B cell (primary cell): Measurements from ENCODE around the gene MSTN. TPM values are rescaled to one million over a fixed set of nuclear protein-coding genes. Genes with fewer than 3 reads are reported as not detected.

Experiments used
- ATAC-seq: fragments of 200-7000 bp; cut with Tn5 transposase; one replicate; pipeline ENCODE4 v1.10.0; 2021; ENCODE audit warnings: low read depth, mild to moderate bottlenecking, moderate number of reproducible peaks, moderate library complexity
- CTCF ChIA-PET: fragments of 350-600 bp; sonication (Branson Sonifier 250); formaldehyde crosslinking; loops from one replicate; lab custom pipeline; 2021; ENCODE audit warnings: antibody characterized with exemption, inconsistent platforms; lab: Charles Lee
- POLR2A ChIA-PET: fragments of 350-600 bp; sonication (Branson Sonifier 250); formaldehyde crosslinking; loops from one replicate; lab custom pipeline; 2021; ENCODE audit warnings: antibody characterized with exemption; lab: Charles Lee
- DNase-seq: peaks from one replicate; pipeline ENCODE4 v3.0.0; 2013
- H2AFZ ChIP-seq: 2 replicates; pipeline ENCODE4 v1.6.1; 2012; ENCODE audit warnings: mild to moderate bottlenecking, low read depth, low read length; ENCODE audit not compliant: insufficient read depth, poor library complexity, severe bottlenecking
- H3K27ac ChIP-seq, 2 donors: 1 replicate in 1 of 2; 2 replicates in 1 of 2; pipeline ENCODE4 v1.5.1; 2012 to 2013; ENCODE audit warnings: low read length in 2 of 2, mild to moderate bottlenecking in 2 of 2, moderate library complexity in 1 of 2
- H3K27me3 ChIP-seq, 4 experiments: fragments of 200-600 bp in 1 of 4; sonication (generic) in 1 of 4; replicated peaks in 1 of 4; 1 replicate in 2 of 4; 2 replicates in 2 of 4; pipeline versions ENCODE4 v1.6.1 to v1.7.0; 2013 to 2016; ENCODE audit warnings: low read length in 3 of 4, mild to moderate bottlenecking in 2 of 4, mixed read lengths in 1 of 4, moderate library complexity in 1 of 4; ENCODE audit not compliant: insufficient read depth in 4 of 4, control insufficient read depth in 3 of 4; ENCODE audit errors: control extremely low read depth in 1 of 4
- H3K36me3 ChIP-seq, 2 experiments: replicated peaks in 1 of 2; 1 replicate in 1 of 2; 2 replicates in 1 of 2; pipeline versions ENCODE4 v1.6.1 to v1.7.1; 2013; ENCODE audit warnings: low read length in 1 of 2; ENCODE audit not compliant: insufficient read depth in 2 of 2, control insufficient read depth in 1 of 2; ENCODE audit errors: control extremely low read depth in 1 of 2, extremely low read depth in 1 of 2
- H3K4me1 ChIP-seq, 2 donors: fragments of 200-600 bp in 1 of 2; sonication (generic) in 1 of 2; 1 replicate in 1 of 2; 2 replicates in 1 of 2; pipeline versions ENCODE4 v1.5.1 to v1.6.1; 2013 to 2017; ENCODE audit warnings: low read length in 2 of 2; ENCODE audit not compliant: control insufficient read depth in 2 of 2, insufficient read depth in 2 of 2
- H3K4me2 ChIP-seq: replicated peaks from 2 replicates; pipeline ENCODE3; 2012; ENCODE audit warnings: mild to moderate bottlenecking, low read depth, low read length; ENCODE audit not compliant: poor library complexity, severe bottlenecking
- H3K4me3 ChIP-seq, 5 experiments: fragments of 200-600 bp in 1 of 5; sonication (generic) in 1 of 5; 1 replicate in 3 of 5; 2 replicates in 2 of 5; pipeline versions ENCODE4 v1.5.1 to v1.7.0; 2011 to 2016; ENCODE audit warnings: low read length in 4 of 5, mild to moderate bottlenecking in 4 of 5, low read depth in 2 of 5, control low read depth in 1 of 5, moderate library complexity in 1 of 5; ENCODE audit not compliant: insufficient read depth in 1 of 5; ENCODE audit errors: control extremely low read depth in 1 of 5, extremely low read depth in 1 of 5
- H3K79me2 ChIP-seq: fragments of 200-600 bp; sonication (generic); one replicate; pipeline ENCODE4 v1.6.0; 2016; ENCODE audit warnings: low read length; ENCODE audit not compliant: control insufficient read depth, insufficient read depth
- H3K9ac ChIP-seq: fragments of 200-600 bp; sonication (generic); 2 replicates; pipeline ENCODE4 v1.6.1; 2017; ENCODE audit warnings: mild to moderate bottlenecking, low read length, moderate library complexity
- H3K9me3 ChIP-seq, 3 donors: one replicate each; pipeline versions ENCODE4 v1.6.1 to v1.7.1; 2013; ENCODE audit warnings: low read length in 2 of 3; ENCODE audit not compliant: control insufficient read depth in 2 of 3, insufficient read depth in 1 of 3; ENCODE audit errors: control extremely low read depth in 1 of 3
- H4K20me1 ChIP-seq: 2 replicates; pipeline ENCODE4 v1.6.0; 2012; ENCODE audit warnings: mild to moderate bottlenecking, low read length; ENCODE audit not compliant: insufficient read depth, control insufficient read depth, poor library complexity, severe bottlenecking
- H3K27ac Mint-ChIP-seq: one replicate; pipeline ENCODE4 v1.8.0; 2021; ENCODE audit warnings: mixed read lengths
- H3K27me3 Mint-ChIP-seq: one replicate; pipeline ENCODE4 v1.8.0; 2021; ENCODE audit warnings: mixed read lengths
- H3K4me1 Mint-ChIP-seq: one replicate; pipeline ENCODE4 v1.8.0; 2021; ENCODE audit warnings: mixed read lengths
- H3K4me3 Mint-ChIP-seq: one replicate; pipeline ENCODE4 v1.8.0; 2021; ENCODE audit warnings: mixed read lengths
- H3K9me3 Mint-ChIP-seq: one replicate; pipeline ENCODE4 v1.8.0; 2022; ENCODE audit warnings: mixed read lengths; ENCODE audit not compliant: insufficient read depth
- EZH2 ChIP-seq: IDR thresholded peaks from 2 replicates; pipeline ENCODE4 v1.6.1; 2012; ENCODE audit warnings: borderline replicate concordance, low read depth, mild to moderate bottlenecking, moderate library complexity, low read length; ENCODE audit not compliant: insufficient read depth, poor library complexity, severe bottlenecking
- WGBS: methylation state at CpG from one replicate; pipeline ENCODE4 v1.1.5; 2013; ENCODE audit warnings: missing lambda C conversion rate; ENCODE audit not compliant: insufficient coverage; 5-methylcytosine and 5-hydroxymethylcytosine counted together
- intact Hi-C: fragments of 100-400 bp; cut with micrococcal nuclease; formaldehyde crosslinking; loops from one replicate; pipeline ENCODE4 v1.10.0; 2022
- polyA plus RNA-seq: library from polyadenylated mRNA; depleted of rRNA; stranded (reverse); fragments of >200 nt; gene quantifications from 2 replicates; pipeline ENCODE4 v1.2.3, GENCODE V29; 2012
- total RNA-seq, 2 donors: library from RNA; stranded (reverse); fragments of 120-200 nt in 1 of 2; gene quantifications; 1 replicate in 1 of 2; 2 replicates in 1 of 2; pipeline versions ENCODE4 v1.2.3 to v1.2.4, GENCODE V29; 2013 to 2022
- TF ChIP-seq, protein P1 (sequence below): fragments of 200-600 bp; IDR thresholded peaks from one replicate; pipeline ENCODE4 v1.8.0; 2022; ENCODE audit warnings: antibody characterized with exemption, mild to moderate bottlenecking

MSTN gene
- total and polyA plus RNA-seq, 2 donors (not counting 1 experiment from before 2014, with no cell fraction given) = 0.07 TPM; not detected in 1

DNA sequence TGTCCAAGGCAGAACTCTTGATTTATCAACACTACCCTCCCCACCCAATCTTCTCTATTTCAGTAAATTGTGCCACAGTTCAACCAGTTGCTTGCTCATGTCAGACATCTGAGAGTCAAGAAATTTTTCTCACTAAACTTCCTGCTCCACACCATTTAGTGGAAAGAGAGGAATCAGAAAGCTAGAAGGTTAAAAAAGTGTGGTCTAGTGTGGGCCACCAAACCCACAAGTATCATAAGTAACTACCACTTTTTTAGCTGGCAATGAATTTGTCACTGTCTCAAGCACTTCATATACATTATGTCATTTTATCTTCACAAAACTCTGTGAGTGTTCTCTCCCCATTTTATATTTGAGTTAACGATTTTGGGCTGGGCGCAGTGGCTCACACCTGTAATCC lies 16.6 kb upstream of the MSTN start:
- POLR2A ChIA-PET = no interaction called here
- no peaks in the 10 kb centered on the region for H3K4me1 Mint-ChIP-seq
- ATAC-seq = no peak

DNA sequence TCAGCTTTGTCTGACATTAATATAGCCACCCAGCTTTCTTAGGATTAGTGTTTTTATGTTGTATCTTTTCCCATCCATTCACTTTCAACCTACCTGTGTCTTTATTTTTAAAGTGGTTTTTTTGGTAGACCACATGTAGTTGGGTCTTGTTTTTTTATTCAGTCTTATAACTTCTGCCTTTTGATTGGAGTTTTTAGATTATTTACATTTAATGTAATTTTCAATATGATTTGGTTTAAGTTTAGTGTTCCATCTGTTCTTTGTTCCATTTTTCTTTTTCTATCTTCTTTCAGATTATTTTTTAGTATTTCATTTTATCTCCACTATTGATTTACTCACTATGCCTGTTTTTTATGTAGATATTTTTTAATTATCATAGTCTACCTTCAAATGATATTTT lies 13.1 kb upstream of the MSTN start:
- ATAC-seq (no peak), DNase-seq (no peak)
- H3K9me3 ChIP-seq = peaks cover 0 to 4% (median 2%) of the 10 kb centered on the region in 3 donors
- no peaks in the 10 kb centered on the region for H3K4me1 ChIP-seq
- no peaks in the 10 kb centered on the region for H3K4me1 Mint-ChIP-seq
- TF ChIP-seq EZH2 = no peak
- TF ChIP-seq, protein P1, sequence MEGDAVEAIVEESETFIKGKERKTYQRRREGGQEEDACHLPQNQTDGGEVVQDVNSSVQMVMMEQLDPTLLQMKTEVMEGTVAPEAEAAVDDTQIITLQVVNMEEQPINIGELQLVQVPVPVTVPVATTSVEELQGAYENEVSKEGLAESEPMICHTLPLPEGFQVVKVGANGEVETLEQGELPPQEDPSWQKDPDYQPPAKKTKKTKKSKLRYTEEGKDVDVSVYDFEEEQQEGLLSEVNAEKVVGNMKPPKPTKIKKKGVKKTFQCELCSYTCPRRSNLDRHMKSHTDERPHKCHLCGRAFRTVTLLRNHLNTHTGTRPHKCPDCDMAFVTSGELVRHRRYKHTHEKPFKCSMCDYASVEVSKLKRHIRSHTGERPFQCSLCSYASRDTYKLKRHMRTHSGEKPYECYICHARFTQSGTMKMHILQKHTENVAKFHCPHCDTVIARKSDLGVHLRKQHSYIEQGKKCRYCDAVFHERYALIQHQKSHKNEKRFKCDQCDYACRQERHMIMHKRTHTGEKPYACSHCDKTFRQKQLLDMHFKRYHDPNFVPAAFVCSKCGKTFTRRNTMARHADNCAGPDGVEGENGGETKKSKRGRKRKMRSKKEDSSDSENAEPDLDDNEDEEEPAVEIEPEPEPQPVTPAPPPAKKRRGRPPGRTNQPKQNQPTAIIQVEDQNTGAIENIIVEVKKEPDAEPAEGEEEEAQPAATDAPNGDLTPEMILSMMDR = no peak
- H3K36me3 ChIP-seq = no peaks in the 10 kb centered on the region
- H3K27me3 Mint-ChIP-seq = peaks cover 8% of the 10 kb centered on the region
- no peak overlapping the region for H3K4me3 ChIP-seq
- no peak overlapping the region for H3K4me3 Mint-ChIP-seq
- H4K20me1 ChIP-seq = no peaks in the 10 kb centered on the region
- H3K27ac Mint-ChIP-seq = no peak overlapping the region
- H3K27me3 ChIP-seq = no peaks in the 10 kb centered on the region
- H3K79me2 ChIP-seq = no peaks in the 10 kb centered on the region
- intact Hi-C loops = no loop called here
- no peak overlapping the region for H3K9ac ChIP-seq
- H3K27ac ChIP-seq = no peak overlapping the region
- no peak overlapping the region for H2AFZ ChIP-seq
- POLR2A ChIA-PET = no interaction called here
- H3K4me2 ChIP-seq = no peak overlapping the region
- no peaks in the 10 kb centered on the region for H3K9me3 Mint-ChIP-seq
- CTCF ChIA-PET = interaction anchor here (2.0 kb wide), 1 partner anchor 13 kb away, joined by 7 read pairs; no protein-coding TSS in a partner anchor

More for the DNA sequence above, 16.6 kb upstream of the MSTN start:
- Histone ChIP-seq H3K79me2 (no peaks in the 10 kb centered on the region), H3K9ac (no peak overlapping the region), H3K9me3 (peaks cover 0 to 4% (median 2%) of the 10 kb centered on the region in 3 donors), H2AFZ (no peak overlapping the region), H3K36me3 (no peaks in the 10 kb centered on the region), H3K27me3 (no peaks in the 10 kb centered on the region), H3K4me2 (no peak overlapping the region), H3K27ac (no peak overlapping the region), H3K4me3 (no peak overlapping the region), H3K4me1 (no peaks in the 10 kb centered on the region), H4K20me1 (no peaks in the 10 kb centered on the region)
- WGBS = no CpG with 5 or more reads among the region's 2 CpGs
- Mint-ChIP-seq H3K27ac (no peak overlapping the region), H3K27me3 (peaks cover 12% of the 10 kb centered on the region), H3K9me3 (no peaks in the 10 kb centered on the region), H3K4me3 (no peak overlapping the region)
- intact Hi-C loops = no loop called here
- CTCF ChIA-PET = no interaction called here
- no peak for DNase-seq
- TF ChIP-seq, protein P1 = no peak
- TF ChIP-seq EZH2 = no peak
